HG02884 (cell line): Measurements from ENCODE around the gene COPS9.

Experiments used
- ATAC-seq: cut with Tn5 transposase; IDR thresholded peaks from one replicate; pipeline ENCODE4 v1.9.1; 2021; ENCODE audit warnings: mild to moderate bottlenecking, moderate library complexity; ENCODE audit not compliant: unreplicated experiment

Gene COPS9

GRCh38 chr2:240151477-240152031 is 15.4 kb upstream of the COPS9 start:
- no peak for ATAC-seq

GRCh38 chr2:240149943-240150784 is 14.1 kb upstream of the COPS9 start:
- no peak for ATAC-seq

- ATAC-seq = no peak
Observed at GRCh38 chr2:240147911-240148587, 11.9 kb upstream of the COPS9 start.

- ATAC-seq = no peak
Observed at GRCh38 chr2:240147382-240147781, 11.3 kb upstream of the COPS9 start.

- ATAC-seq = no peak
Observed at GRCh38 chr2:240146627-240147278, 10.6 kb upstream of the COPS9 start.

GRCh38 chr2:240146141-240146561 is 10.0 kb upstream of the COPS9 start:
- no peak for ATAC-seq

- no peak for ATAC-seq
Observed at GRCh38 chr2:240145461-240145860, 9.4 kb upstream of the COPS9 start.

- no peak for ATAC-seq
Observed at GRCh38 chr2:240144649-240145261, 8.7 kb upstream of the COPS9 start.

GRCh38 chr2:240143801-240144648 is 7.9 kb upstream of the COPS9 start:
- no peak for ATAC-seq

- ATAC-seq = no peak
Observed at GRCh38 chr2:240143276-240143675, 7.2 kb upstream of the COPS9 start.

GRCh38 chr2:240142859-240143258 is 6.8 kb upstream of the COPS9 start:
- no peak for ATAC-seq

- ATAC-seq = no peak
Observed at GRCh38 chr2:240142256-240142775, 6.2 kb upstream of the COPS9 start.

GRCh38 chr2:240141736-240142135 is 5.6 kb upstream of the COPS9 start:
- ATAC-seq = no peak

GRCh38 chr2:240140920-240141319 is 4.8 kb upstream of the COPS9 start:
- ATAC-seq = no peak

GRCh38 chr2:240140511-240140910 is 4.4 kb upstream of the COPS9 start, which contains the start of gene OTOS:
Gene OTOS, minus strand, starts transcription at chr2:240140658. Its CDS starts 332 bp downstream, at chr2:240140326.
- no peak for ATAC-seq

GRCh38 chr2:240139666-240140393 is 3.7 kb upstream of the COPS9 start:
- ATAC-seq = no peak

GRCh38 chr2:240139011-240139441 is 2.9 kb upstream of the COPS9 start:
- ATAC-seq = no peak

- ATAC-seq = no peak
Observed at GRCh38 chr2:240138254-240138984, 2.3 kb upstream of the COPS9 start.
